Measurements from ENCODE around the gene SHANK2.

SHANK2 gene

DNA sequence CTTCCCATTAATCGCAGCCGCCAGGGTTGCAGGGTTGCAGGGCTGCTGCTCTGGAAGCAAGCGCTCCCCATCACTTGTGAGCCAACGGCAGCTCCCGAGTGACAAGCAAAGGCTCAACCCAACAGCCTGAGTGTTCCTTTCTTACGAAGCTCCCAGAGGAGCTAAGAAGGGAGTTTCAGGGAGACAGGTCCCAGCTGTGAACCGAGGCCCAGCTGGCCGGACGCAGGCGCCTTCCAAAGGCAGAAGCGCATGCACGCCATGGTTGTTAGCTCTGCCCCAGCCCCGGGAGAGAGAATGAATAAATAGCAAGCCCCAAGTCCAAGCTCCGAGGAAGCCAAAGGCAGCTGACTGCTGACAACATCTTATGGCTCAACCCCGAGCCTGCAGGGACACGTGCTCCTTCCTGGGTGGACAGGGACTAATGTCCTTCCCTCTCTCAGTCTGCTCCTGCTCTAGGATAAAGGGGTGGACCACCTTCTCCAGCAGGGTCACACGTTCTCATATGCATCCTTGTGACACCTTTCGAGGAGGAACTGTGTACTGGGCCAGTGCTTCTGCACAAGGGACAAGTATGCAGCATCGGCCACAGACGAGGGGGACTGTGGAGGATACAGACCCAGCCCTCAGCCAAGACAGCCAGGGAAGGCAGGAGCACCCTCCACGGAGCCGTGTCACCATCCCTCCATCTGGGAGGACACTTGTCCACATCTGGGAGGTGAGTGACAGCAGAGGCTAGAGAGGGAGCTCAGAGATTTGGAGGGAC, 29.9 kb downstream of the SHANK2 start:
- no peak for DNase-seq (ENCODE audit: low read depth, low spot score)

DNA sequence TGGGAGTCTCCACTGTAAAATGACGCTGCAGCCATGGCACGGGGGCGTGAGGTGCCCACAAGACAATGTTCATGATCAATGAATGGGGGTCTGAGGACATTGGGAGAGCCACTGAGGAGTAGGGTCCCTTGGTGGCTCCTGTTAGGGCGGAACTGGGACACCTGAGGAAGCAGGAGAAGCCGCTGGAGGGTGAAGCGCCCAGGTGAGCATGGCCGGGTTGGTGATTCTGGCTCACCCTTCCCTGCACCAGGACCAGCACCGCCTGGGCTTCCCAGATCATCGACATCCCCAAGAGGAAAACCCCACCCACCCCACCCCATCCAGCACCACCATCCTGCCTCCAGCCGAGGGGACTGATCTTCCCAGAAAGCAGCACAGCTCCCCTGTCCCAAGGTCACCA, 30.6 kb downstream of the SHANK2 start:
- DNase-seq (ENCODE audit: low read depth, low spot score): no peak

DNA sequence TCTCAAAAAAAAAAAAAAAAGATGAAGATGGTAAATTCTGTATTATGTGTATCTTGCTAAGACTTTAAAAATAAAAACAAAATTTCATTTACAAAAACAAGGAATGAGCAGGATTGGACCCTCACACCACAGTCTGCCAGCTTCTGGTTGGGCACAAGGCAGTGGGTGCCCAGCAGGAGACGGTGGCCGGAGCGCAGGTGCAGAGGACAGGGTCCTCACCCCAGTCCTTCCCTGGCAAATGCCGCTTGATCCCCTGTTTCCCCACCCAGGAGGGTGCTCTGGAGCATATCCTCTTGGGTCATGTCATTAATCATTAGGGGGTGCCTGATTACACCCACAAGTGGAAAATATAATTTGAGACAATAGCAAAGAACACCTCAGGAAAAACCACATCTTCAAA, 31.2 kb downstream of the SHANK2 start:
- DNase-seq (ENCODE audit: low read depth, low spot score): no peak

DNA sequence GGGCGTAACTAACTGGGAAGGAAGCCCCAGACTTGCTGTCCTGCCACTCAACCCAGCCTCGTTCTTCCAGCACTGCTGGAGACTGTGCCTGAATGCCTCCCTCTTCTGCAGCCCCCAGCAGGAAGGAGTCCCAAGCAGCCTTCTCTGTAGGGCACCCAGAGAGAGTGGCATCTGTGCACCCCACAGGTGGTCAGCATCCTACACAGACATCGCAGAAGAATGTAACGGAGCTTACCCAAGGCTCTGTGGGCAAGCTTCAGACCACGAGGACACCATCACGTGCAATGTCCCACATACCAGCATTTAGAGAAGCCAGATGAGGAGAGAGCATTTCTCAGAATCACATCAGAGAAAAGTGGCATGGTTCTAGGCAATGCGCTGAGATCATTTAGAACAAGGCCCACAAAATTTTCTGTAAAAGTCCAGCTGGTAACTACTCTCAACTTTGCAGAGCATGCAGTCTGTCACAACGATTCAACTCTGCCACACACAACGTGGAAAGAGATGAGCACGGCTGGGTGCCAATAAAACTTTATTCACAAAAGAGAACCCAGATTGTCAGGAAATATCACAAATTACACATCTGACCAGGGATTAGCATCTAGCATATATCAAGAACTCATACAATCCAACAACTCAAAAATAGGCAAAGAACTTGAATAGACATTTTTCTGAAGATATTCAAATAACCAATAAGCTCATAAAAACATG, 33.4 kb downstream of the SHANK2 start:
- no peak for DNase-seq (ENCODE audit: low read depth, low spot score)

DNA sequence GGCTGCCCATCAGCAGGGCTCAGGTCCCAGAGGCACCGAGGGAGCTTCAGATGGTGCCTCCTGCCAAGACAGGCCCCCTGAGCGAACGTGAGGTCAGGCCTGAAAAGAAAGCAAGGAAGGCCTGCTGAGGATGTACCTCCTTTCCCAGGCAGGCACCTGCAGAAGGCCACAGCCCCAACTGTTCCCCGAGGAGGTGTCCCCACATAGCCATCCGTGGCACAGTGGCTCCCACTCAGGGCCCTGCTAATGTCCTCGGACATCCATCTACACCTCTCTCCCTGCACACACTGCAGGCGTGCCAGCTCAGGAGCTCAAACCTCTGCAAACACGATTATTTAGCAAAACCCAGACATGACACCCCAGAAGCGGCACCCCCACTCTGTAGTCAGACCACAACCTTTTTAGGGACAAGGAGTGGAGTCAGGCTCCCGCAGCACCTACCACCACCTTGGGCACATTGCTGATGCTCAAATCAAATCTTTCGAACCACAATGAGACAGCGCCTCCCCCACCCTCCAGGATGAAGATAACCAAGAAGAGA, 36.9 kb downstream of the SHANK2 start:
- DNase-seq (ENCODE audit: low read depth, low spot score): no peak

DNA sequence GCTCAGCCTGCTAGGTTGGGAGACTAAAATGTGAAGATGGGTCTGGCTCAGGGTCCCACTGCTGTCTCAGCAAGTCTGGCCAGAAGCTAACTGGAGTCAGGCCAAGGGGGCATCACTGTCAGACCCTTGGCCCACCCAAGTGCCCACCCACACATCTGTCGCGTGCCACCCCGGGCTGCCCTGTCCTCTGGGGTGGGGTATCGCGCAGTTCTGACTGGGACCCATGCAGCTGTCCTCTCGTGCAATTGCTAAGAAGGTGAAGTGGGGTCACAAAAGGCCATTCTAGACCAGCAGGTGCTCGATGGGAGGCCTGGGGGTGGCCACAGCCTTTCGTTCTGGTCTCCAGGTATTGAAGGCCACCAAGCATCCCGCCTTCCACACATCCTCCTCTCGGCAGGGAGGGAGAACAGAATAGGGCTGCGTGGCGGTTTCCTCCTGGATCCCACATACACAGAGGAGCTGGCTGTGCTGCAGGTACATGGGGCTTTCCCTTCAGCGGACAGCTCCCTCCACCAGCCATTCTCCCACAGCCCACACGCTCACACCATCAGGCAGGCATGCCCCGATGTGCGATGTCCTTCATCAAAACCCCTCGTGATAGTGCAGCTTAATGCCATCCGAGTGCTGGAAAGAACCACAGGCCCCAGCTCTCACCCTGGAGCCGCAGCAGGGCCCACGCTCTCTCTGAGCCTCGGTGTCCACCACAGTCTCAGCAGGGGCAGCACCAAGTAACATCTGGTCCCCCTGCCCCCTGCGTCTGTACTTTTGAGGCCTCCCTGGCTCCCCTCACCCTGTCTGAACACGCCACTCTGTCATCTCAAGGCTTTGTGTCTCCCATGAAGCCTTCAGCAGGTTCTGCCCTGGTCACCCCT, 37.6 kb downstream of the SHANK2 start:
- no peak for DNase-seq (ENCODE audit: low read depth, low spot score)

DNA sequence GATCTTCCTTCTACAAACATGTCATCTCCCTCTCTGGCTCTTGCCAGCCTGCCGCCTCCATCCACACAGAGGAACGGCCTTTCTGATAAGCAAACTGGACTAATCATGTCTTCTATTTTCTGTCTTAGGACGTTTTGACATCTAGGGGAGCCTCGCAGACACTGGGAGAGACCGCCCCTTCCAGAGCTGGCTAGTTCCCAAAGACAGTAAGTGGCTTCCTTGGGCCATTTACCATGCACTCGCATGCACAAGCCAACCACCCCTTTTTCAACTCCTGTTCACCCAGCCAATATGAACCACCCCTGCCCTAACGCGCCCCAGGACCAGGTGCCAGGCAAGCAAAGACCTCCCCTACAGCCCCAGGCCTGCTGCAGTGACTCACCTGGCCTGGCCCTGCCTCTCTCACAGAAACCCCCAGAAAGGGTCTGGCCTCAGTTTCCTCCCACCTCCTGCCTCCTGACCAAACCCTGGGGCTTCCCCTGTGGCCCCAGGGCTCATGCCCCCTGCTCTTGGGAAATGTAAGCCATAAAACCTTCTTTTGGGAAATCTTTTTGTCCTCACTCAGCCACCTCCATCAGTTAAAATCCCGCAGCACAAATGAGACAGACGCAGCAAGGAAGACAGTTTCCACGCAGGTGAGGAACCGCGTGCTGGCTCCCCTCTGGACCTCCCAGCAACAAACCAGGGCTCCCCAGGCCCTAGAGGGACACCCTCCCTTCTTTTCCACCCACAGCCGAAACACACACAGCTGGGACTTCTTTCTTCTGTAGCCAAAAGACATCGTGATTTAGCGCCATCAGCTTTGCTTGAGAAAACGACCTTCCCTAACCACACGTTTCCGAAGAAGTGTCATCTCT, 38.5 kb downstream of the SHANK2 start:
- no peak for DNase-seq (ENCODE audit: low read depth, low spot score)

DNA sequence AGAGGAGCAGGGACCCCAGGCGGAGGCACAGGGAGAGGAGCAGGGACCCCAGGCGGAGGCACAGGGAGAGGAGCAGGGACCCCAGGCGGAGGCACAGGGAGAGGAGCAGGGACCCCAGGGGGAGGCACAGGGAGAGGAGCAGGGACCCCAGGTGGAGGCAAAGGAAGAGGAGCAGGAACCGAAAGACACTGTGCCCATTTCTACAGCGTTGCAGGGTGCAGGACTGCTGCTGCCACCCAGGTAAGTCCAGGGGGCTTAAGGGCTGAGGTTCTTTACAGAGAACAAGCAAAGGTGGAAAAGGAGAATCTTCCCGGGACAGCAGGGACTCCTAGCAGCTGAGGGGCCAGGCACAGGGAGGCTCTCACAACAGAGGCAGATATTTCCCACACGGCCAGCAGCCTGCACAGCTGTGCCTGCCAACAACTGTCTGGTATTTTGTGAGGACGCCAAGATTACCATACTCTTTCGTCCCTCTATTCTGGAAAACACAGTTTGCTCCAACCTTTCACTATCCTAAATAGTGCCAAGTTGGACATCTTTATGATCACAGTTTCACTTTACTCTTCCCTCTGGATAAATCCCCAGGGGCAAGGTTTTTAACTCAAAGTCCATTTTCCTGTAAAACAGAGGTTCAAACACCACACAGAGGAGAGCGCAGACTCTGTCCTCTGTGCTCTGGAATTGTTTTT, 39.4 kb downstream of the SHANK2 start:
- DNase-seq (ENCODE audit: low read depth, low spot score): no peak

DNA sequence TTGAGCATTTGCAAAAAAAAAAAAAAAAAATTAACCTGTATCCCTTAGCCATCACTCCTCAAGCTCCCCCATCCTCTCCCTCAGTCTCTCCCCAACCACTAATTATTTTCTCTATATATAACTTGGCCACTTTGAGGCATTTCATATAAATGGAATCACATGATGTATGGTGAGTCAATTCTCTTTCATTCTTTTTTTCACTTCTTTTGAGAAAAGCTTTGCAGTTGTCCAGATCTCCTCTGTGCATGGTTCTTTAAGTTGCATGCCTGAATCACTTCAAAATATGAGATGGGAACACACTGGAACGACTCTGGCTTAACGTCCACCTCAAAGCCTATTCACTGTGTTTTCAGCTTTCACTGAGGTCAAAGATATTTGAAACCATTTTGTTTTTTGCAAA, 40.7 kb downstream of the SHANK2 start:
- no peak for DNase-seq (ENCODE audit: low read depth, low spot score)

DNA sequence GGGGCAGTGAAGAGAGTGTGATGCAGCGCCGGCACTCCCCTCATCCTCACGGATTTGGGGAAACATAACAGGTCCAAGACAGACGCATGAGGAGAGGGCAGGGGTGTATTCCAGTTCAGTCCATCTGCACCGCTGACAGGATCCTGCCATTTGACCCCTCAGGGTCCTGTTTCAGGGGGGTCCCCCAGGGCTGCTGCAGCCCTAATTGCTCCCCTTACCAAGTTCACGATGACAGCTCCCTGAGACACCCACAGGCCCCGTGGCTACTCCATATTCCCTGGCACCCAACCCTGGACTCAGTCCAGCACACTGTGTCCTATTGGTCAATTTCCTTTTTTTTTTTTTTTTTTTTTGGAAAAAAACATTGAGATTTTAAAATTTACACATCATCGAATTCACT, 41.5 kb downstream of the SHANK2 start:
- DNase-seq (ENCODE audit: low read depth, low spot score): no peak

DNA sequence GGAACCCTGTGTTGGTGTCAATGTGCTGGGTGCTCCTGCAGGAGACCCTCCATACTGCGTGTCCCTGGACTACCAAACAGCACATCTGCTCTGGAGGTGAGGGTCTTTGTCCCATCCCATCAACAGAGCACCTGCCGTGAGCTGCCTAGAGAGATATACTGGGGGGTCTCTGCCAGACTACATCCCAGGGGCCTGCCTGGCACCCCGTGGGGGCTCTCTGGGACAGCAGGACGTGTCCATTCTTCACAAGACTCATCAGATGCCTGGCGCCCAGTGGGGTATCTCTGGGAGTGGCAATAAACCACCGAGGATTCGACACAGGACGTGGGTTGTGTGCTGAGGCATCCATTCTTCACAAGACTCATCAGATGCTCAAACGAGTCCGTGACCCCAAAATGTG, 42.7 kb downstream of the SHANK2 start:
- no peak for DNase-seq (ENCODE audit: low read depth, low spot score)

DNA sequence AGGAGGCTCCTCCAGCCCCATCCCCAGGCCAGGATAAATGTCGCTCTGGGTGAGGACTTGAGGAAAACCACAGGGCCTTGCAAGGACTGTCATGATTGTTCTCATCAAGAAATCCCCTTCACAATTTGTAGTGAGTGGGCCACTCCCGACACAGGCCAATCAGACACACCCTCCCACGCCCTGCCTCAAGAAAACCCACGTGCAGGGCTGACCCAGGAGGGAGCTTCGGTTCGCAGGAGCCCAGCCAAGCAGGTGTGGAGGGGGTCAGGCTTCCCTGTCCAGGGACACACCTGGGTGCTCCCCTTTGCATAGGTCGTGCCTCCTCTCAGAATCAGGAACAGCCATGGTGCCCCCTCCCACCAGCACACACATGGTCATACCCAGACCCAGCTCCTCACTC, 43.2 kb downstream of the SHANK2 start:
- no peak for DNase-seq (ENCODE audit: low read depth, low spot score)

DNA sequence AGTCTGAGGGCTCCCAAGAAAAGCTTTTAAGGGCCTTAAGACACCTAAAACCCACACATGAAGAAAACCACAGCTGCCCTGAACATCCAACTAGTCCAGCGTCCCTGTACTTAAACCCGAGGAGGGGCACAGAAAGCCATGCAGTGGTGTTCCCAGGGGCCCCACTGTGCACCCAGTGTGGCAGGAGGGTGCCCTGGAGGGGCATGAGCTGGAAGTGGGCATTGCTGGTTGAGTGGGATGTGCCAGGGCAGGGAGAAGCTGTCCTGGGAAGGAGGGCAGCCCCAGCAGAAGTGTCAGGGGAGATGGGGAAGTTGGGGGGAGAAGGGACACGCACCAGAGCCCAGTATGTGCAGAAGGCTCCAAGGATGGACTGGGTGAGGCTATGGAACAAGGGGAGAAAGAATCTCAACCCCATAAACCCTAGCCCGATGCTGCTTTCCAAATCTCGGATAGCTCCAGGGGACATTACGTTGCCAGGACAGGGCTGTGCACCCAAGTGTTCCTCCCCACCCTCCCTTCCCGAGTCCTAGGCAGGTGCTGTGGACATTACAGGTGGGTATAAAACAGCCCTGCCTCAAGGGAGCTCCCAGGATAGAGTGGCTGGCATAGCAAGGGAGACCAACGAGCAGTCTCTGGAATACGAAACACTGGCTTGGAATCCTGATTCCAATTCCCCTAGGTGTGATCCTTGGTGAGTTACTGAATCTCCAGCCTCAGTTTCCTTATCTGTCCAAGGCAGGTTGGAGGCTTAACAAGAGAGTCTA, 44.2 kb downstream of the SHANK2 start:
- DNase-seq (ENCODE audit: low read depth, low spot score): no peak

DNA sequence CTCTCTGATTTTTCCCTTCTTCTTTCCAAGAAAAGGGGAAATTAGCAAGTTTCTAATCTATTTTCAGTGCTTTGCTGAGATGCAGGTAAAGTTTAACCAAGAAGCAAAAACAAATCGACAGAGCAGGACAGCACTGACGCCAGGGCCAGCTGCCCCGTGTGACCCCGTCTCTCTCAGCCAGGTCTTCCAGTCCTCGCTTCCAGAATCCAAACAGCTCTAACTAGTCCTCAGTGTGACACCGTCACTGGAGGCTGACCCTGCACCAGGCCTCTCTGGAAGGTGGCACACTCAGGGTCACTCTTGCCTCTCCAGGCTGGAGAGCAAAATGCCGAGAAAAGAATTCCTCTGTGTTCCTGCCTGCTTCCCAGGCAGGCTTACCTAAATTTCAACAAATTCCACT, 44.8 kb downstream of the SHANK2 start:
- no peak for DNase-seq (ENCODE audit: low read depth, low spot score)

DNA sequence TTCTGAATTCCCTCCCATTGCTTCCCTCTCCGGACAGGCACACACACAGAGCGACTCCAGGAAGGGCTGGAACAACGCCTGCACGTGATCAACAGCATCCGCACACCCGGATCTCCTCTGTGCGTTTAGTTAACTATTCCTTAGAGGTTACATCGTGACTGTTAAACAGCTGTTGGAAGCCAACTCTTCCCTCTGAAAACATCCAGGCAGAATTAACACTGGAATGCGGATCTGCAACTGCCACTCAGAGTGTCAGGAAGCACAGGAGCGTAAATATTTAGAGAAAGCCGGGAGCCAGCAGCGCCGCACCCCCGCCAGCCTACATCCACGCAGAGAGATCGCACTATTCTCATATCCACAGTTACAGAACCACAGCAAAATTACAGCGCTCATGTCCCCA, 46.2 kb downstream of the SHANK2 start:
- DNase-seq (ENCODE audit: low read depth, low spot score): no peak

DNA sequence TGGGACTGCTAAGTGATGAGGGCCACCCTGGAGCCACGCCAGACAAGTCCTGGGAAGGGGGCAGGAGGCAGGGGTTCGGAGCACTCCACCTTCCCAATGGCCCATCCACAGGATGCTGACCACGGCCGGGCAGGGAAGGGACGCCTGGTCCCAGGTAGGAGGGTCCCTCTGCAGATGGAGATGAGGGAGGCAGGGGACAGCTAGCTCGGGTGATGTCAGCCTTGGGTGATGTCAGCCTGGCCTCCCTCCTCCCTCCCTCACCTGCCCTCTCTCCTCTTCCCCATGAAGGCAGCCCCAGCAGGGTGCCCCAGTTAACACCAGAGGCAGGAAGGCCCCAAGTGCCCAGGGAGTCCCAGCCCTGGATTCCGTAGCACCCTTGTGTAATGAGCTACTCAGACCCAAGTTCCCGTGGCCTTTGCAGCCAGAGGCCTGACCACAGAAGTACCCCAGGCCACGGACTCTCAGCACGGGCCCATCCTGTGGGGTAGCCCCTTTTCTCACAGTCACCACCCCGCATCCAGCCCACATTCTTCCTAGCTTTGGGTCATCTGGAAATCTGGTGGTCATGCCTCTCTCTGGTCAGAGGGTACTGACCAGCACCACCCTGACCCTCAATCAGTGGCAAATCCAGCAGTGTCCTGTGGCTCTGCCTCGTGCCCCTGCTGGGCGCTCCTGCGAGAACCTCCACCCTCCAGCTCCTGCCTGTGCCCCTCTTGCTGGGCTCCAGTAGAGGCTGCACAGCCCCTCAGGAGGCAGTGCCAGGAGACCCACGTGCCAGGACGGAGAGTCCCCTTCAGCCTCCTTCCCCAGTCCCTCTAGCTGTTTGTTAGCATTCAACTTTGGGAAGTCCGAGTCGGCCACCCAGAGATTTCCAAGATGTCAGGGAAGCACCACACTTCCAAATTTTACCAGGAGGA, 47.4 kb downstream of the SHANK2 start:
- no peak for DNase-seq (ENCODE audit: low read depth, low spot score)

DNA sequence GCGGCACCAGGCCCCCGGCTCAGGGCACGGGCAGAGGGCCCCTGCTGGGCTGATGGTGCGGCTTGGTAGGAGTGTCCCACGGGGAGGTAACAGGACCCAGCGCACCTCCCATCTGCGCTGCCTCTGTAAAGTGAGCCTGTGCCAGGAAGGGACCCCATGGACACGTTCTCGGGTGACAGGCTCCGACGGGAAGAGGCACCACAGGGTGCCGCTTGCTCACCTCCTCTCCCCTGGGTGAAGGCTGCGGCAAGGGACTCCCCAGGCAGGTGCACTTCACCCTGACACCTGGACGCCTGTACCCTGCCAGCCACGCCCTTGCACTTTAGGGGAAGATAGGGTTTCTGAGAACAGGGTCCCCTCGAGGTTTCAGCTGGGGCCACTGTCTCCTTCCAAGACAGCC, 48.1 kb downstream of the SHANK2 start:
- DNase-seq (ENCODE audit: low read depth, low spot score): no peak

DNA sequence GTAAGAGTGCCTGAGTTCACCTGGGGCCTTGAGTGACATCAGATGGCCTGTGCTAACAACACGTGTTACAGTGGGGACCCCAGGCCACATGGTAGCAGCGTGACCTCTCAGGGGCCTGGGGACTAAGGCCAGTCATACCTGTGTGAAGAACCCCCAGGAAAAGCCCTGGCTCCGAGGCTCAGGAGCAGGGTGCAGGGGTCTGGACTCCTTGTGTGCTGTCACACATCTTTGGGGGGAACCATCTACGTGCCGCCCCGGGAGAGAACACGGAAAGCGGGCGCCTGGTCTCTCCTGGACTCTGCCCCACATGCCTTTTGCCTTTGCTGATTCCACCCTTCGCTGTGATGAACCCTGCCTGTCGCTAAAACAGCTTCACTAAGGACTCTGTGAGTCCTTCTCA, 48.7 kb downstream of the SHANK2 start:
- no peak for DNase-seq (ENCODE audit: low read depth, low spot score)

DNA sequence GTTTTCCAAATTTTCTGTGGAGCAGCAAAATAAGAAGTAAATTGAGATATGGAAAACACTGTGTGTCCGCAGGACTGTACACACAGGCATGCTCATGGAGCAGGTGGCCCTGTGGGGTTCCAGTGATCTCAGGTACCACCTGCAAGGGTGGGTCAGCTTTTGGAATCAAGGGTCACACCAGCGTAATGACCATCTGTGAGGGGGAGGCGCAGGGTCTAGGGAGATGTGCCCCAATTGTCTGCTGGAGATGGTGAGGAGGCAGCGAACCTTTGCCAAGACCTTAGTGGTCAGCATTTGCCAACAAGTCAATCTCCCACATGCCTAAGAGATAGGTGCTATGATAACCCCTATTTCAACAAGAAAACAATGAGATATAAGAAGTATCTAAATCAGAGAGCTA, 49.4 kb downstream of the SHANK2 start:
- no peak for DNase-seq (ENCODE audit: low read depth, low spot score)

Data from brain pericyte (primary cell).